ENCODE data around the gene CSRNP3.

GRCh38 chr2:165470361-165470760, 863 bp downstream of the CSRNP3 start:
- TF ChIP-seq POLR2A (IDR thresholded peaks at IDR 0.05) (no peak), CTCF (IDR thresholded peaks at IDR 0.05) (no peak)
